Astrocyte (in vitro differentiated cells and primary cell): ENCODE data around the gene RANBP3. TPM values are rescaled to one million over a fixed set of nuclear protein-coding genes. Genes with fewer than 3 reads are reported as not detected.

ENCODE experiments used
- DNase-seq: peaks from one replicate; pipeline ENCODE4 v3.0.0-alpha.2; 2010; ENCODE audit warnings: low read depth
- FAIRE-seq: peaks from 2 replicates; lab custom pipeline; 2011; peaks lifted over from hg19 to GRCh38; lab: Jason Lieb, UNC
- H2AFZ ChIP-seq: 2 replicates; pipeline ENCODE4 v1.6.0; 2012; ENCODE audit warnings: low read depth, low read length, inconsistent platforms
- H3K27ac ChIP-seq: 2 replicates; pipeline ENCODE4 v1.5.1; 2011; ENCODE audit warnings: low read depth, low read length, inconsistent platforms
- H3K27me3 ChIP-seq: 2 replicates; pipeline ENCODE4 v1.6.0; 2011; ENCODE audit warnings: low read length, inconsistent platforms; ENCODE audit not compliant: insufficient read depth
- H3K36me3 ChIP-seq: 2 replicates; pipeline ENCODE4 v1.5.1; 2011; ENCODE audit warnings: low read length, inconsistent platforms; ENCODE audit not compliant: insufficient read depth
- H3K4me1 ChIP-seq: 2 replicates; pipeline ENCODE4 v1.5.1; 2011; ENCODE audit warnings: low read length, inconsistent platforms; ENCODE audit not compliant: insufficient read depth
- H3K4me2 ChIP-seq: 2 replicates; pipeline ENCODE4 v1.6.0; 2012; ENCODE audit warnings: low read length, inconsistent platforms
- H3K4me3 ChIP-seq: 2 replicates; pipeline ENCODE4 v1.5.1; 2011; ENCODE audit warnings: low read depth, mild to moderate bottlenecking, low read length, inconsistent platforms; ENCODE audit not compliant: insufficient read depth
- H3K79me2 ChIP-seq: 2 replicates; pipeline ENCODE4 v1.6.0; 2012; ENCODE audit warnings: mild to moderate bottlenecking, low read length, inconsistent platforms; ENCODE audit not compliant: insufficient read depth
- H3K9ac ChIP-seq: 2 replicates; pipeline ENCODE4 v1.6.0; 2012; ENCODE audit warnings: mild to moderate bottlenecking, low read length, inconsistent platforms
- H3K9me3 ChIP-seq: 2 replicates; pipeline ENCODE4 v1.5.1; 2012; ENCODE audit warnings: low read depth, mild to moderate bottlenecking, low read length, inconsistent platforms; ENCODE audit not compliant: insufficient read depth
- H4K20me1 ChIP-seq: 2 replicates; pipeline ENCODE4 v1.6.0; 2012; ENCODE audit warnings: low read length, inconsistent platforms; ENCODE audit not compliant: insufficient read depth
- H3K27ac Mint-ChIP-seq: one replicate; pipeline ENCODE4 v1.8.0; 2021; ENCODE audit warnings: mild to moderate bottlenecking, mixed read lengths; ENCODE audit not compliant: unreplicated experiment
- H3K27me3 Mint-ChIP-seq: one replicate; pipeline ENCODE4 v1.8.0; 2021; ENCODE audit warnings: low read depth, mixed read lengths; ENCODE audit not compliant: unreplicated experiment
- H3K36me3 Mint-ChIP-seq: one replicate; pipeline ENCODE4 v1.8.0; 2021; ENCODE audit warnings: low read depth, mixed read lengths; ENCODE audit not compliant: unreplicated experiment
- H3K4me1 Mint-ChIP-seq: one replicate; pipeline ENCODE4 v1.8.0; 2021; ENCODE audit warnings: low read depth, mixed read lengths; ENCODE audit not compliant: unreplicated experiment
- H3K4me3 Mint-ChIP-seq: one replicate; pipeline ENCODE4 v1.8.0; 2021; ENCODE audit warnings: mild to moderate bottlenecking, moderate library complexity, mixed read lengths; ENCODE audit not compliant: unreplicated experiment
- H3K9me3 Mint-ChIP-seq: one replicate; pipeline ENCODE4 v1.8.0; 2021; ENCODE audit warnings: mild to moderate bottlenecking, mixed read lengths; ENCODE audit not compliant: unreplicated experiment
- CTCF ChIP-seq: IDR thresholded peaks from 2 replicates; pipeline ENCODE4 v1.5.1; 2011; ENCODE audit warnings: low read depth, mild to moderate bottlenecking, inconsistent platforms, low read length, moderate library complexity; ENCODE audit not compliant: insufficient read depth
- EZH2 ChIP-seq: IDR thresholded peaks from 2 replicates; pipeline ENCODE4 v1.6.1; 2012; ENCODE audit warnings: mild to moderate bottlenecking, low read length, inconsistent platforms; ENCODE audit not compliant: insufficient read depth
- total RNA-seq: library from RNA; stranded (reverse); gene quantifications from 2 replicates; pipeline ENCODE4 v1.2.1, GENCODE V29; 2021

The RANBP3 gene
- total RNA-seq, 1 donor from 2014 or later = 70.5 TPM

- Histone ChIP-seq H4K20me1 (no peaks in the 10 kb centered on the region), H3K79me2 (no peaks in the 10 kb centered on the region), H3K9ac (no peak overlapping the region), H3K36me3 (no peaks in the 10 kb centered on the region), H3K27ac (no peak overlapping the region), H3K4me1 (peaks cover 10% of the 10 kb centered on the region), H3K4me3 (no peak overlapping the region), H3K4me2 (no peak overlapping the region), H3K9me3 (no peaks in the 10 kb centered on the region), H2AFZ (no peak overlapping the region), H3K27me3 (no peaks in the 10 kb centered on the region)
- no peak for TF ChIP-seq EZH2
- no peak for TF ChIP-seq CTCF
- Mint-ChIP-seq H3K9me3 (no peaks in the 10 kb centered on the region), H3K27me3 (peaks cover 5% of the 10 kb centered on the region), H3K4me1 (peaks cover 7% of the 10 kb centered on the region), H3K27ac (no peak overlapping the region), H3K4me3 (no peak overlapping the region), H3K36me3 (no peaks in the 10 kb centered on the region)
- FAIRE-seq (no peak), DNase-seq (no peak)
Observed at GRCh38 chr19:5990289-5990797, 12.4 kb upstream of the RANBP3 start.

DNA sequence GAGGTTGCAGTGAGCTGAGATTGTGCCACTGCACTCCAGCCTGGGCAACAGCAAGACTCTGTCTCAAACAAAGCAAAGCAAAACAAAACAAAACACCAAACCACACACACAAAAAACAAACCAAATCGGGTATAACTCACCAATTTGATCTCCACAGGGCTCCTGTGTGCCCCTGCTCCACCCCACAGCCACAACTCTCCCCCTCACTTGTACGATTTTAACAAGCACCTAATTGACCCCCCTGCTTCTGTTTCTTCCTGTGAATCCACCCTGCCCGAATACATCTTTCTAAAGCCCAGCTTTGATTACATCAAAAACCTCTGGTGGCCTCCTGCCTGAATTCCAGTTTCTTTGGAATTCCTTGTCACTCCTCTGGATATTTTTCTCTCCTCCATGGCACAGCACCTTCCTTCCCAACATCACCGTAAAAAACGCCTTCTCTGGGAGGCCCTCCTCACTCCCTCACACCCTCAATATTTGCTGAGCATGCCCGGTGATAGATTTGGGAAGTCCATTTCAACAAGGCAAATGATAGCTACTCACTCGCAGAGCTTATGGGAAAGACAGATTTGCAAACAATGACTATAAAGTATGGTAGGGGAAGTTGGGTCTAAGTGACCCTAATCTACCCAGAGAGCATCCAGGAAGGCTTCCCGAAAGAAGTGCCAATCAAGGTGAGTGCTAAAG is 11.6 kb upstream of the RANBP3 start:
- H3K4me1 Mint-ChIP-seq = peaks cover 11% of the 10 kb centered on the region
- TF ChIP-seq EZH2 (no peak), CTCF (no peak)
- H4K20me1 ChIP-seq = no peaks in the 10 kb centered on the region
- H3K27me3 Mint-ChIP-seq = peaks cover 5% of the 10 kb centered on the region
- DNase-seq (no peak), FAIRE-seq (no peak)
- no peaks in the 10 kb centered on the region for H3K27me3 ChIP-seq
- no peak overlapping the region for H3K9ac ChIP-seq
- peaks cover 15% of the 10 kb centered on the region for H3K4me1 ChIP-seq
- H3K27ac Mint-ChIP-seq = no peak overlapping the region
- H2AFZ ChIP-seq = no peak overlapping the region
- H3K4me3 Mint-ChIP-seq = no peak overlapping the region
- no peaks in the 10 kb centered on the region for H3K9me3 Mint-ChIP-seq
- H3K4me3 ChIP-seq = no peak overlapping the region
- no peaks in the 10 kb centered on the region for H3K79me2 ChIP-seq
- H3K36me3 ChIP-seq = no peaks in the 10 kb centered on the region
- no peak overlapping the region for H3K27ac ChIP-seq
- no peaks in the 10 kb centered on the region for H3K36me3 Mint-ChIP-seq
- no peak overlapping the region for H3K4me2 ChIP-seq
- H3K9me3 ChIP-seq = no peaks in the 10 kb centered on the region
